Progenitor cell of endocrine pancreas (in vitro differentiated cells): Measurements from ENCODE around the gene POC1A. TPM values are rescaled to one million over a fixed set of nuclear protein-coding genes. Genes with fewer than 3 reads are reported as not detected.
A peak's percentile ranks its signal among the peaks of the same experiment; 100 is the strongest.

Experiments
- DNase-seq: peaks from one replicate; pipeline ENCODE4 v3.0.0; 2021; ENCODE audit warnings: low spot score; ENCODE audit not compliant: unreplicated experiment
- H3K27ac Mint-ChIP-seq: 2 replicates; pipeline ENCODE4 v1.8.0; 2021; ENCODE audit warnings: mild to moderate bottlenecking, moderate library complexity, mixed read lengths
- H3K27me3 Mint-ChIP-seq: 2 replicates; pipeline ENCODE4 v1.8.0; 2021; ENCODE audit warnings: mixed read lengths
- H3K36me3 Mint-ChIP-seq: 2 replicates; pipeline ENCODE4 v1.8.0; 2022; ENCODE audit warnings: mixed read lengths; ENCODE audit not compliant: insufficient read depth
- H3K4me1 Mint-ChIP-seq: 2 replicates; pipeline ENCODE4 v1.8.0; 2021; ENCODE audit warnings: low read depth, mixed read lengths
- H3K4me3 Mint-ChIP-seq: 2 replicates; pipeline ENCODE4 v1.8.0; 2021; ENCODE audit warnings: low read depth, mild to moderate bottlenecking, moderate library complexity, mixed read lengths
- H3K9me3 Mint-ChIP-seq: 2 replicates; pipeline ENCODE4 v1.8.0; 2021; ENCODE audit warnings: low read depth, mixed read lengths
- CTCF ChIP-seq: fragments of 200-600 bp; sonication (generic); IDR thresholded peaks from one replicate; pipeline ENCODE4 v1.5.0; 2021; ENCODE audit warnings: antibody characterized with exemption, mild to moderate bottlenecking; ENCODE audit not compliant: unreplicated experiment
- total RNA-seq: library from RNA; stranded (reverse); gene quantifications from 2 replicates; pipeline ENCODE4 v1.2.1, GENCODE V29; 2021

The POC1A gene
- total RNA-seq, 1 donor from 2014 or later = 14.5 TPM

GRCh38 chr3:52049503-52049902, 104.7 kb downstream of the POC1A start:
- Mint-ChIP-seq H3K27me3 (peaks cover 4% of the 10 kb centered on the region), H3K9me3 (no peaks in the 10 kb centered on the region), H3K27ac (no peak overlapping the region), H3K36me3 (peaks cover 7% of the 10 kb centered on the region), H3K4me1 (no peaks in the 10 kb centered on the region), H3K4me3 (no peak overlapping the region)
- no peak for DNase-seq
- no peak for TF ChIP-seq CTCF

- Mint-ChIP-seq H3K27ac (no peak overlapping the region), H3K4me3 (no peak overlapping the region)
- no peak for DNase-seq
Observed at GRCh38 chr3:52047295-52047960, 106.8 kb downstream of the POC1A start.

GRCh38 chr3:52046902-52047239, 107.4 kb downstream of the POC1A start:
- H3K27ac Mint-ChIP-seq = no peak overlapping the region
- H3K9me3 Mint-ChIP-seq = no peaks in the 10 kb centered on the region
- H3K4me3 Mint-ChIP-seq = no peak overlapping the region
- no peak for TF ChIP-seq CTCF
- H3K36me3 Mint-ChIP-seq = peaks cover 2% of the 10 kb centered on the region
- no peaks in the 10 kb centered on the region for H3K4me1 Mint-ChIP-seq
- DNase-seq = no peak
- peaks cover 10% of the 10 kb centered on the region for H3K27me3 Mint-ChIP-seq

More at GRCh38 chr3:52047295-52047960, 106.8 kb downstream of the POC1A start:
- no peaks in the 10 kb centered on the region for H3K9me3 Mint-ChIP-seq
- peaks cover 2% of the 10 kb centered on the region for H3K36me3 Mint-ChIP-seq
- no peaks in the 10 kb centered on the region for H3K4me1 Mint-ChIP-seq
- H3K27me3 Mint-ChIP-seq = peaks cover 7% of the 10 kb centered on the region
- TF ChIP-seq CTCF = no peak

DNA sequence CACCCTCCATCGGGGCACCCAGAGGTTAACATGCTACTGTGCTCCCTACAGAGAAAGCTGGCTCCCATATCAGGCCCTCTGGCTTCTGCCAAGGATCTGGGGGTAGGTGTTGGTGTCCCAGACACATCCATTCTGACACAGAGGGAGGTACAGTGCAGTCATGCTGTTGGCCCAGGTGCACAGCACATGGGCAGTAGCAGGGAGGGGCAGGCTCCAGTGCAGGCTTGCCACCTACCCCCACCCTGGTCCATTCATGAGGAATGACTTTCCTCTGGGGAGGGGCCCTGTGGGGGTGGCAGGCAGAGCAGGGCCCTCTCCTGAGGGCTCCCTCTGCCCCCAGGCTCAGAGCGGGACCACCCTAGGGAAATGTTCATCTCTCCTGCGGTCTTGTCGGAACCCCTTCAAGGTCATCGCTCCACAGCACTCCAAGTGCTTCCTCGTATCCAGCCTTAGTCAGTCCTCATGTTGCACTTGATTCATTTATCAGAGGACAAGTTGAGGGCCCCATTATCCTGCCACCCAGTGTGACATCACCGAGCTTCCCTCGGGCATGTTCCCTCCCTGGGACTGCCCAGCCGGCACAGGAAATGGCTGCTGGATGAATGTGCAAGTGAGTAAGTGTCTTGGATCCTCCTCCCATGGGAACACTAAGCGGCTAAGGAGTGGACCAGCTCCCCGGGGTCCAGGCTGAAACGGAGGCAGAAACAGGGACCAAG, 107.9 kb downstream of the POC1A start:
- Mint-ChIP-seq H3K9me3 (no peaks in the 10 kb centered on the region), H3K4me1 (no peaks in the 10 kb centered on the region), H3K4me3 (no peak overlapping the region), H3K27ac (no peak overlapping the region), H3K27me3 (peaks cover 10% of the 10 kb centered on the region), H3K36me3 (peaks cover 2% of the 10 kb centered on the region)
- TF ChIP-seq CTCF = no peak
- no peak for DNase-seq

DNA sequence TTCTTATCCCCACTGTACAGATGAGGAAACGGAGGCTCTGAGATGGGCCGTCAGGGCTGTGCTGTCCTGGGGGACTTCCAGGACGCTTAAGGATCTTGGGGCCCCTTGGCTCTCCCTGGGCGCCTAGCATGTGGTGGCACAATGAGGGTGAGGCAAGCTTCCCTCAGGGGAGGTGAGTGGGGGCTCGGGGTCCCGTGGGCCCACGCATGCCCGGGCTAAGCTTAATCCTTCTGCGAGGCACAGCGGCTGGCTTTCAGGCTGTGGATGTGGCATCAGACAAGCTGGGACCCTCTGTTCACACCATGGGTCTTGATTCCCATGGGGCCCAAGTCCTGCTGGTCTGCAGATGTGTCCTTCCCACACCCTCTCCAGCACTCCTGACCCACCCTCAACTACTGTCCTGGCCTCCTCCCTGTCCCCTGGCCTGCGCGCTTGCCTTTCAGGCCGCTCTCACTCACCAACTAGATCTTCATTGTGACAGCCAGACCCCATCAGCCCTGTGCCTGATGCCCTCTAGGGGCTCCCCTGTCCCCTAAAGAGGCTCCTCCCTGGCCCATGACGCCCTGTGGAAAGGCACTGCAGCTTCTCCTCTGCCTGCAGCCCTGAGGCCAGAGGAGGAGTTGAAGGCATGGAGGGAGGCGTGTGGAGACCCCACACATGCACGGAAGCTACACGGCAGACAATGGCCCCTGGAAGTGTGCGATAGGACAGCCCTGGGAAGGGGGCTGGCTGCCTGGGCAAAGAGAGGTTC, 109.2 kb downstream of the POC1A start:
- no peak overlapping the region for H3K27ac Mint-ChIP-seq
- H3K27me3 Mint-ChIP-seq = peaks cover 16% of the 10 kb centered on the region
- H3K4me3 Mint-ChIP-seq = no peak overlapping the region
- H3K9me3 Mint-ChIP-seq = no peaks in the 10 kb centered on the region
- H3K4me1 Mint-ChIP-seq = peaks cover 8% of the 10 kb centered on the region
- peak; percentile 11 for TF ChIP-seq CTCF
- DNase-seq = no peak
- H3K36me3 Mint-ChIP-seq = peaks cover 2% of the 10 kb centered on the region
